ENCODE data around the gene ASB4. TPM values are rescaled to one million over a fixed set of nuclear protein-coding genes. Genes with fewer than 3 reads are reported as not detected.
"Not testable (repeated sequence)": the region's sequence is repeated elsewhere in the genome, so short reads cannot be mapped to it uniquely, and the experiment has no call there.

The ASB4 gene
- polyA plus RNA-seq, 12 donors = 10.5 to 42.6 (median 33.8) TPM; not detected in 1

- DNase-seq = peak; percentile 85
These were observed 8.7 kb upstream of the ASB4 start for GRCh38 chr7:95476904-95477594.

GRCh38 chr7:95478272-95479037 is 7.3 kb upstream of the ASB4 start:
- DNase-seq = peak; percentile 40

- DNase-seq = no peak
These were observed 5.6 kb upstream of the ASB4 start for GRCh38 chr7:95479992-95480624.

- no peak for DNase-seq
These were observed 4.2 kb upstream of the ASB4 start for GRCh38 chr7:95481271-95482165.

- DNase-seq = no peak
These were observed 3.3 kb upstream of the ASB4 start for GRCh38 chr7:95482424-95482823.

GRCh38 chr7:95490231-95490762 is 4.6 kb downstream of the ASB4 start:
- peak; percentile 27 for DNase-seq

- DNase-seq = no peak
These were observed 5.5 kb downstream of the ASB4 start for GRCh38 chr7:95491201-95491600.

GRCh38 chr7:95491634-95492314 is 6.0 kb downstream of the ASB4 start:
- DNase-seq = no peak

- DNase-seq = no peak
These were observed 7.5 kb downstream of the ASB4 start for GRCh38 chr7:95493247-95493646.

- DNase-seq = no peak
These were observed 8.1 kb downstream of the ASB4 start for GRCh38 chr7:95493844-95494243.

- DNase-seq = no peak
These were observed 15.6 kb downstream of the ASB4 start for GRCh38 chr7:95501261-95501832.

GRCh38 chr7:95502403-95502802 is 16.7 kb downstream of the ASB4 start:
- DNase-seq = no peak

- no peak for DNase-seq
These were observed 17.8 kb downstream of the ASB4 start for GRCh38 chr7:95503271-95504131.

- not testable (repeated sequence) for DNase-seq
These were observed 18.4 kb downstream of the ASB4 start for GRCh38 chr7:95504132-95504588.

- DNase-seq = no peak
These were observed 23.0 kb downstream of the ASB4 start for GRCh38 chr7:95508780-95509179.

GRCh38 chr7:95509199-95509598 is 23.5 kb downstream of the ASB4 start:
- DNase-seq = peak; percentile 38

- peak; percentile 72 for DNase-seq
These were observed 26.0 kb downstream of the ASB4 start for GRCh38 chr7:95511716-95512260.

- no peak for DNase-seq
These were observed 31.7 kb downstream of the ASB4 start for GRCh38 chr7:95517458-95517857.

- DNase-seq = no peak
These were observed 32.1 kb downstream of the ASB4 start for GRCh38 chr7:95517870-95518269.

Data from muscle of arm (tissue), 12 donors.